Endothelial cell of umbilical vein (primary cell): Measurements from ENCODE around the gene RRP1. TPM values are rescaled to one million over a fixed set of nuclear protein-coding genes. Genes with fewer than 3 reads are reported as not detected.

Experiments used
- BruUV-seq: library from RNA; stranded (reverse); fragments of 400-500 nt; replicated peaks from 2 replicates; lab custom pipeline; 2021; lab: Mats Ljungman, UMichigan
- CTCF ChIA-PET: fragments of 300-600, 350-600 bp; sonication (Branson Sonifier 250); formaldehyde crosslinking; loops from one replicate; lab custom pipeline; 2021; ENCODE audit warnings: antibody characterized with exemption, inconsistent platforms; lab: Charles Lee
- POLR2A ChIA-PET: fragments of 300-600, 350-600 bp; sonication (Branson Sonifier 250); formaldehyde crosslinking; loops from one replicate; lab custom pipeline; 2021; ENCODE audit warnings: antibody characterized with exemption, inconsistent platforms; lab: Charles Lee
- DNase-seq: peaks from one replicate; pipeline ENCODE4 v3.0.0-alpha.2; 2011; ENCODE audit warnings: low read depth, low spot score
- FAIRE-seq: peaks from 2 replicates; lab custom pipeline; 2011; peaks lifted over from hg19 to GRCh38; lab: Jason Lieb, UNC
- H2AFZ ChIP-seq: 2 replicates; pipeline ENCODE4 v1.6.0; 2012; ENCODE audit warnings: low read depth, low read length, control low read depth, inconsistent platforms
- H3K27ac ChIP-seq: 2 replicates; pipeline ENCODE4 v1.5.1; 2011; ENCODE audit warnings: low read depth, mild to moderate bottlenecking, control low read depth, low read length, moderate library complexity; ENCODE audit not compliant: insufficient read depth
- H3K27me3 ChIP-seq, 2 experiments: 2 replicates each; pipeline versions ENCODE4 v1.6.0 to v1.6.1; 2011; ENCODE audit warnings: low read length in 2 of 2, mixed read lengths in 1 of 2; ENCODE audit not compliant: control insufficient read depth in 2 of 2, insufficient read depth in 2 of 2
- H3K36me3 ChIP-seq, 2 experiments: 2 replicates in 1 of 2; 3 replicates in 1 of 2; pipeline ENCODE4 v1.5.1; 2011; ENCODE audit warnings: low read length in 2 of 2, mild to moderate bottlenecking in 1 of 2, moderate library complexity in 1 of 2; ENCODE audit not compliant: control insufficient read depth in 2 of 2, insufficient read depth in 2 of 2; ENCODE audit errors: extremely low read depth in 1 of 2
- H3K4me1 ChIP-seq: 3 replicates; pipeline ENCODE4 v1.5.1; 2011; ENCODE audit warnings: mild to moderate bottlenecking, low read length; ENCODE audit not compliant: control insufficient read depth, insufficient read depth; ENCODE audit errors: extremely low read depth
- H3K4me2 ChIP-seq: 2 replicates; pipeline ENCODE4 v1.6.1; 2011; ENCODE audit warnings: low read length, control low read depth, mixed read lengths; ENCODE audit not compliant: insufficient read depth
- H3K4me3 ChIP-seq, 3 experiments: fragments of 200-600 bp in 1 of 3; sonication (generic), shearing (Covaris generic) in 1 of 3; replicated peaks in 1 of 3; 2 replicates each; pipeline ENCODE4 v1.5.1; 2011 to 2016; ENCODE audit warnings: control low read depth in 3 of 3, low read length in 3 of 3, mild to moderate bottlenecking in 2 of 3, inconsistent platforms in 1 of 3, low read depth in 1 of 3, moderate library complexity in 1 of 3; ENCODE audit not compliant: insufficient read depth in 1 of 3
- H3K79me2 ChIP-seq: 2 replicates; pipeline ENCODE4 v1.6.0; 2012; ENCODE audit warnings: low read length, inconsistent platforms; ENCODE audit not compliant: control insufficient read depth, insufficient read depth
- H3K9ac ChIP-seq: replicated peaks from 2 replicates; pipeline ENCODE3; 2011; ENCODE audit warnings: low read length, control low read depth; ENCODE audit not compliant: insufficient read depth; ENCODE audit errors: extremely low read depth
- H3K9me1 ChIP-seq: replicated peaks from 3 replicates; pipeline ENCODE4 v1.6.0; 2011; ENCODE audit warnings: mild to moderate bottlenecking, low read length; ENCODE audit not compliant: control insufficient read depth, insufficient read depth; ENCODE audit errors: extremely low read depth
- H3K9me3 ChIP-seq: replicated peaks from 2 replicates; pipeline ENCODE4 v1.5.1; 2012; ENCODE audit warnings: low read length, inconsistent platforms; ENCODE audit not compliant: control insufficient read depth, insufficient read depth
- H4K20me1 ChIP-seq: replicated peaks from 2 replicates; pipeline ENCODE3; 2011; ENCODE audit warnings: mild to moderate bottlenecking, low read length; ENCODE audit not compliant: control insufficient read depth, insufficient read depth; ENCODE audit errors: extremely low read depth
- CTCF ChIP-seq, 2 donors: IDR thresholded peaks; 1 replicate in 1 of 2; 2 replicates in 1 of 2; pipeline ENCODE4 v1.5.1; 2011; ENCODE audit warnings: low read length in 2 of 2, mild to moderate bottlenecking in 2 of 2, moderate library complexity in 2 of 2, control low read depth in 1 of 2, inconsistent platforms in 1 of 2, low read depth in 1 of 2; ENCODE audit not compliant: insufficient read depth in 1 of 2; ENCODE audit errors: extremely low read depth in 1 of 2
- EZH2 ChIP-seq: IDR thresholded peaks from 2 replicates; pipeline ENCODE4 v1.6.1; 2012; ENCODE audit warnings: borderline replicate concordance, low read depth, mild to moderate bottlenecking, moderate library complexity, low read length, inconsistent platforms; ENCODE audit not compliant: severe bottlenecking
- FOS ChIP-seq: IDR thresholded peaks from 2 replicates; pipeline ENCODE4 v1.6.1; 2011; ENCODE audit warnings: mild to moderate bottlenecking, low read length, moderate library complexity, borderline replicate concordance; ENCODE audit not compliant: insufficient read depth
- GATA2 ChIP-seq: IDR thresholded peaks from 2 replicates; pipeline ENCODE4 v1.7.0; 2011; ENCODE audit warnings: low read depth, mild to moderate bottlenecking, moderate library complexity, mixed read lengths, low read length; ENCODE audit not compliant: insufficient read length, insufficient read depth
- JUN ChIP-seq: IDR thresholded peaks from 2 replicates; pipeline ENCODE4 v1.6.1; 2011; ENCODE audit warnings: borderline replicate concordance, low read depth; ENCODE audit not compliant: insufficient read length, insufficient read depth
- MAX ChIP-seq: IDR thresholded peaks from 2 replicates; pipeline ENCODE4 v1.6.1; 2011; ENCODE audit not compliant: insufficient read depth, insufficient read length
- MYC ChIP-seq: IDR thresholded peaks from one replicate; pipeline ENCODE4 v1.6.1; 2011; ENCODE audit warnings: mild to moderate bottlenecking, low read depth, low read length
- POLR2A ChIP-seq: IDR thresholded peaks from 2 replicates; pipeline ENCODE4 v1.6.1; 2012; ENCODE audit warnings: low read depth, mild to moderate bottlenecking, control low read depth, low read length
- POLR2AphosphoS5 ChIP-seq: IDR thresholded peaks from 2 replicates; pipeline ENCODE4 v1.6.1; 2012; ENCODE audit warnings: low read depth, mild to moderate bottlenecking, control low read depth, low read length, moderate library complexity; ENCODE audit not compliant: insufficient read depth
- dilution Hi-C: fragments of 300-500 bp; cut with MboI; formaldehyde crosslinking; loops from one replicate; pipeline ENCODE4 v1.15.0; 2019; ENCODE audit warnings: low sequenced_read_pairs; ENCODE audit not compliant: extremely low pct_ligation_motif_present
- intact Hi-C: fragments of 100-400 bp; cut with micrococcal nuclease; formaldehyde crosslinking; loops from one replicate; pipeline ENCODE4 v1.10.0; 2022
- polyA plus RNA-seq, 4 experiments: library from polyadenylated mRNA; depleted of rRNA in 3 of 4; stranded (reverse) in 3 of 4; unstranded in 1 of 4; fragments of >200 nt; gene quantifications; 2 replicates each; pipeline versions ENCODE4 v1.2.1 to v1.2.3, GENCODE V29; 2011 to 2012; ENCODE audit warnings: missing spikeins in 1 of 4
- total RNA-seq: library from RNA; stranded (reverse); gene quantifications from 2 replicates; pipeline ENCODE4 v1.2.3, GENCODE V29; 2021

The RRP1 gene
- total and polyA plus RNA-seq, 2 donors (not counting 3 experiments of a cell fraction or from before 2014, with no cell fraction given) = 15.2 to 36.3 TPM

- no peaks in the 10 kb centered on the region for H4K20me1 ChIP-seq
- H3K4me2 ChIP-seq = no peak overlapping the region
- H3K27ac ChIP-seq = no peak overlapping the region
- no peak for TF ChIP-seq EZH2
- no peak for TF ChIP-seq MYC
- no peak for TF ChIP-seq FOS
- TF ChIP-seq GATA2 = no peak
- no peak for TF ChIP-seq JUN
- TF ChIP-seq POLR2A = no peak
- no peak for TF ChIP-seq CTCF (IDR thresholded peaks at IDR 0.05; ENCODE audit: extremely low read depth in 1 of 2, insufficient read depth in 1 of 2, low read depth in 1 of 2, low read length in 2 of 2)
- TF ChIP-seq POLR2AphosphoS5 = no peak
- TF ChIP-seq MAX = no peak
- DNase-seq (no peak), FAIRE-seq (no peak)
- CTCF ChIA-PET = interaction anchor here (0.6 to 2.2 kb wide), 2 partner anchors 17 to 112 kb away, joined by 5 read pairs; no protein-coding TSS in a partner anchor
- no peak overlapping the region for H3K4me3 ChIP-seq
- POLR2A ChIA-PET = no interaction called here
- no peaks in the 10 kb centered on the region for H3K9me1 ChIP-seq
- H3K79me2 ChIP-seq = no peaks in the 10 kb centered on the region
- dilution Hi-C loops (no loop called here), intact Hi-C loops (no loop called here)
- H3K4me1 ChIP-seq = no peaks in the 10 kb centered on the region
- no peak overlapping the region for H2AFZ ChIP-seq
- H3K36me3 ChIP-seq = no peaks in the 10 kb centered on the region
- H3K9me3 ChIP-seq = no peaks in the 10 kb centered on the region
- H3K9ac ChIP-seq = no peak overlapping the region
- no TSS peak for BruUV-seq
- H3K27me3 ChIP-seq = peaks cover 0 to 6% of the 10 kb centered on the region in 2 experiments
Measured at GRCh38 chr21:43832158-43832550, 42.8 kb downstream of the RRP1 start.
